A673 (cell line): ENCODE measurements around the gene NFATC1. TPM values are rescaled to one million over a fixed set of nuclear protein-coding genes. Genes with fewer than 3 reads are reported as not detected.

Experiments used
- BruUV-seq: library from RNA; stranded (reverse); fragments of 400-500 nt; replicated peaks from 2 replicates; lab custom pipeline; 2021; lab: Mats Ljungman, UMichigan
- CTCF ChIA-PET: fragments of 300-600 bp; sonication (Branson Sonifier 250); formaldehyde crosslinking; loops from one replicate; lab custom pipeline; 2022; ENCODE audit warnings: antibody characterized with exemption; lab: Charles Lee
- POLR2A ChIA-PET: fragments of 300-600 bp; sonication (Branson Sonifier 250); formaldehyde crosslinking; loops from one replicate; lab custom pipeline; 2022; ENCODE audit warnings: antibody characterized with exemption; ENCODE audit not compliant: low non-redundant PET; lab: Charles Lee
- DNase-seq: peaks from one replicate; pipeline ENCODE4 v3.0.0-alpha.2; 2015; ENCODE audit warnings: low spot score
- H3K27ac ChIP-seq: fragments of 200-600 bp; sonication (generic); 2 replicates; pipeline ENCODE4 v1.5.1; 2016; ENCODE audit warnings: mixed run types, low read depth, mild to moderate bottlenecking, mixed read lengths, antibody characterized with exemption, low read length; ENCODE audit not compliant: poor library complexity, severe bottlenecking
- H3K27me3 ChIP-seq: fragments of 200-600 bp; sonication (generic); replicated peaks from 2 replicates; pipeline ENCODE4 v1.6.1; 2017; ENCODE audit warnings: mixed run types, low read depth, mild to moderate bottlenecking, mixed read lengths, antibody characterized with exemption, low read length; ENCODE audit not compliant: insufficient read depth, poor library complexity
- H3K36me3 ChIP-seq: fragments of 200-600 bp; sonication (generic); 2 replicates; pipeline ENCODE4 v1.6.1; 2016; ENCODE audit warnings: mixed run types, mild to moderate bottlenecking, mixed read lengths, antibody characterized with exemption, low read length; ENCODE audit not compliant: insufficient read depth, poor library complexity, severe bottlenecking
- H3K4me1 ChIP-seq: fragments of 200-600 bp; sonication (generic); 2 replicates; pipeline ENCODE4 v1.6.1; 2017; ENCODE audit warnings: mixed run types, mild to moderate bottlenecking, mixed read lengths, antibody characterized with exemption, low read length; ENCODE audit not compliant: insufficient read depth, poor library complexity, severe bottlenecking
- H3K4me3 ChIP-seq: fragments of 200-600 bp; sonication (generic); 2 replicates; pipeline ENCODE4 v1.5.1; 2016; ENCODE audit warnings: low read depth, mixed run types, mild to moderate bottlenecking, mixed read lengths, low read length; ENCODE audit not compliant: poor library complexity, severe bottlenecking
- H3K9me3 ChIP-seq: fragments of 200-600 bp; sonication (generic); 2 replicates; pipeline ENCODE4 v1.6.1; 2016; ENCODE audit warnings: mixed run types, low read depth, mild to moderate bottlenecking, mixed read lengths, antibody characterized with exemption, low read length; ENCODE audit not compliant: poor library complexity, severe bottlenecking
- CTCF ChIP-seq: fragments of 300-800, 200-600 bp; sonication (generic); conservative IDR thresholded peaks from 2 replicates; pipeline ENCODE4 v1.5.1; 2017; ENCODE audit warnings: low read depth, mild to moderate bottlenecking, antibody characterized with exemption, low read length, moderate library complexity, mixed read lengths
- EZH2 ChIP-seq: fragments of 200-600 bp; sonication (generic); IDR thresholded peaks from 2 replicates; pipeline ENCODE4 v1.6.1; 2017; ENCODE audit warnings: borderline replicate concordance, low read depth, mild to moderate bottlenecking, mixed read lengths, antibody characterized with exemption, low read length; ENCODE audit not compliant: poor library complexity, severe bottlenecking
- intact Hi-C: fragments of 100-400 bp; cut with micrococcal nuclease; formaldehyde crosslinking; loops from one replicate; pipeline ENCODE4 v1.10.0; 2022; ENCODE audit not compliant: unreplicated experiment
- total RNA-seq: library from RNA; stranded (reverse); gene quantifications from 2 replicates; pipeline ENCODE4 v1.2.3, GENCODE V29; 2021

Gene NFATC1
- total RNA-seq, 1 experiment from 2014 or later = 10.4 TPM

GRCh38 chr18:79367480-79367879 lies 28.2 kb upstream of the NFATC1 start:
- POLR2A ChIA-PET = no interaction called here
- CTCF ChIA-PET = no interaction called here
- BruUV-seq = no TSS peak
- Histone ChIP-seq H3K36me3 (no peaks in the 10 kb centered on the region), H3K9me3 (no peaks in the 10 kb centered on the region), H3K4me1 (no peaks in the 10 kb centered on the region), H3K27me3 (no peaks in the 10 kb centered on the region), H3K4me3 (no peak overlapping the region), H3K27ac (no peak overlapping the region)
- no peak for DNase-seq
- TF ChIP-seq CTCF (no peak), EZH2 (no peak)
- intact Hi-C loops = no loop called here

- ChIA-PET POLR2A (no interaction called here), CTCF (no interaction called here)
- DNase-seq = no peak
- TF ChIP-seq CTCF = no peak
- TF ChIP-seq EZH2 = no peak
- BruUV-seq = no TSS peak
- Histone ChIP-seq H3K4me1 (no peaks in the 10 kb centered on the region), H3K4me3 (no peak overlapping the region), H3K9me3 (no peaks in the 10 kb centered on the region), H3K27ac (no peak overlapping the region), H3K36me3 (no peaks in the 10 kb centered on the region), H3K27me3 (no peaks in the 10 kb centered on the region)
- intact Hi-C loops = no loop called here
Measured at GRCh38 chr18:79367989-79368388, 27.7 kb upstream of the NFATC1 start.

GRCh38 chr18:79368681-79369080 lies 27.0 kb upstream of the NFATC1 start:
- no peak for TF ChIP-seq CTCF
- no peak for TF ChIP-seq EZH2
- no peaks in the 10 kb centered on the region for H3K36me3 ChIP-seq
- ChIA-PET POLR2A (no interaction called here), CTCF (no interaction called here)
- H3K4me1 ChIP-seq = no peaks in the 10 kb centered on the region
- BruUV-seq = no TSS peak
- no peak overlapping the region for H3K27ac ChIP-seq
- no peaks in the 10 kb centered on the region for H3K9me3 ChIP-seq
- no peak for DNase-seq
- H3K27me3 ChIP-seq = no peaks in the 10 kb centered on the region
- intact Hi-C loops = no loop called here
- H3K4me3 ChIP-seq = no peak overlapping the region
